Hepatocyte (in vitro differentiated cells): Measurements from ENCODE around the gene ARHGAP10. TPM values are rescaled to one million over a fixed set of nuclear protein-coding genes. Genes with fewer than 3 reads are reported as not detected.

ENCODE experiments used
- DNase-seq: peaks from one replicate; pipeline ENCODE4 v3.0.0-alpha.2; 2016; ENCODE audit warnings: low spot score
- H2AFZ ChIP-seq: fragments of 200-600 bp; sonication (generic); 2 replicates; pipeline ENCODE4 v1.6.0; 2016; ENCODE audit warnings: antibody characterized with exemption, mild to moderate bottlenecking
- H3K27ac ChIP-seq: fragments of 200-600 bp; sonication (generic); 2 replicates; pipeline ENCODE4 v1.5.1; 2016; ENCODE audit warnings: mild to moderate bottlenecking
- H3K27me3 ChIP-seq: fragments of 200-600 bp; sonication (generic); 2 replicates; pipeline ENCODE4 v1.6.1; 2016
- H3K36me3 ChIP-seq: fragments of 200-600 bp; sonication (generic); replicated peaks from 2 replicates; pipeline ENCODE4 v1.5.1; 2016; ENCODE audit warnings: low read depth; ENCODE audit not compliant: insufficient read depth
- H3K4me1 ChIP-seq: fragments of 200-600 bp; sonication (generic); 2 replicates; pipeline ENCODE4 v1.5.1; 2016; ENCODE audit warnings: mild to moderate bottlenecking, moderate library complexity; ENCODE audit not compliant: insufficient read depth
- H3K4me2 ChIP-seq: fragments of 200-600 bp; sonication (generic); 2 replicates; pipeline ENCODE4 v1.6.0; 2016
- H3K4me3 ChIP-seq: fragments of 200-600 bp; sonication (generic); 2 replicates; pipeline ENCODE4 v1.5.1; 2016; ENCODE audit warnings: mild to moderate bottlenecking
- H3K79me2 ChIP-seq: fragments of 200-600 bp; sonication (generic); 2 replicates; pipeline ENCODE4 v1.6.0; 2017; ENCODE audit warnings: mild to moderate bottlenecking
- H3K9me2 ChIP-seq: fragments of 200-600 bp; sonication (generic); replicated peaks from 2 replicates; pipeline ENCODE4 v1.6.0; 2017; ENCODE audit warnings: mild to moderate bottlenecking; ENCODE audit not compliant: insufficient read depth
- H3K9me3 ChIP-seq: fragments of 200-600 bp; sonication (generic); 2 replicates; pipeline ENCODE4 v1.5.1; 2016; ENCODE audit warnings: low read depth, mild to moderate bottlenecking
- H4K20me1 ChIP-seq: fragments of 200-600 bp; sonication (generic); 2 replicates; pipeline ENCODE4 v1.6.0; 2016; ENCODE audit warnings: mild to moderate bottlenecking; ENCODE audit not compliant: insufficient read depth, poor library complexity, severe bottlenecking
- CTCF ChIP-seq: fragments of 200-600 bp; sonication (generic); IDR thresholded peaks from 2 replicates; pipeline ENCODE4 v1.5.1; 2016; ENCODE audit warnings: antibody characterized with exemption, mild to moderate bottlenecking; ENCODE audit not compliant: poor library complexity
- EZH2 ChIP-seq: fragments of 200-600 bp; sonication (generic); IDR thresholded peaks from 2 replicates; pipeline ENCODE4 v1.6.1; 2016; ENCODE audit warnings: antibody characterized with exemption, mild to moderate bottlenecking, borderline replicate concordance
- EZH2phosphoT487 ChIP-seq: fragments of 200-600 bp; sonication (generic); IDR thresholded peaks from one replicate; pipeline ENCODE4 v1.6.1; 2018; ENCODE audit warnings: antibody characterized with exemption, mild to moderate bottlenecking, low read depth, moderate library complexity; ENCODE audit not compliant: unreplicated experiment, severe bottlenecking
- WGBS: methylation state at CpG from one replicate; pipeline ENCODE4 v1.1.6; 2016; ENCODE audit warnings: low lambda C conversion rate; ENCODE audit errors: missing lambda C conversion rate; 5-methylcytosine and 5-hydroxymethylcytosine counted together
- polyA plus RNA-seq: library from polyadenylated mRNA; unstranded; fragments of >200 nt; fragmentation: Nextera tagmentation; extraction: Ambion mirVana; gene quantifications from 2 replicates; pipeline ENCODE4 v1.2.1, GENCODE V29; 2016
- total RNA-seq: library from RNA; depleted of rRNA; stranded (reverse); fragments of >200 nt; gene quantifications from 2 replicates; pipeline ENCODE4 v1.2.3, GENCODE V29; 2014

Gene ARHGAP10
- total and polyA plus RNA-seq, 2 experiments from 2014 or later = 16.8 to 23.4 TPM

GRCh38 chr4:147853706-147854105, 121.8 kb downstream of the ARHGAP10 start:
- no peaks in the 10 kb centered on the region for H4K20me1 ChIP-seq
- no peak overlapping the region for H3K4me2 ChIP-seq
- H3K79me2 ChIP-seq = peaks cover 5% of the 10 kb centered on the region
- no peaks in the 10 kb centered on the region for H3K36me3 ChIP-seq
- peaks cover 10% of the 10 kb centered on the region for H3K4me1 ChIP-seq
- no peak for DNase-seq
- no peaks in the 10 kb centered on the region for H3K9me3 ChIP-seq
- H2AFZ ChIP-seq = no peak overlapping the region
- no peak overlapping the region for H3K4me3 ChIP-seq
- whole genome bisulfite sequencing = 71% methylated on average over 2 of the region's 2 CpGs
- H3K27ac ChIP-seq = peak overlapping the region; percentile 40
- H3K27me3 ChIP-seq = no peaks in the 10 kb centered on the region
- no peaks in the 10 kb centered on the region for H3K9me2 ChIP-seq
- TF ChIP-seq EZH2 (no peak), EZH2phosphoT487 (no peak), CTCF (no peak)

- no peaks in the 10 kb centered on the region for H3K27me3 ChIP-seq
- no peak for DNase-seq
- H3K79me2 ChIP-seq = peaks cover 5% of the 10 kb centered on the region
- no peaks in the 10 kb centered on the region for H3K9me2 ChIP-seq
- peaks cover 6% of the 10 kb centered on the region for H3K4me1 ChIP-seq
- no peaks in the 10 kb centered on the region for H3K36me3 ChIP-seq
- no peak overlapping the region for H3K4me2 ChIP-seq
- 85% methylated on average over 3 of the region's 3 CpGs for WGBS
- H3K9me3 ChIP-seq = no peaks in the 10 kb centered on the region
- H2AFZ ChIP-seq = no peak overlapping the region
- H4K20me1 ChIP-seq = no peaks in the 10 kb centered on the region
- peak overlapping the region; percentile 40 for H3K27ac ChIP-seq
- TF ChIP-seq EZH2phosphoT487 (no peak), EZH2 (no peak), CTCF (no peak)
- no peak overlapping the region for H3K4me3 ChIP-seq
Measured at GRCh38 chr4:147854154-147854553, 122.3 kb downstream of the ARHGAP10 start.

GRCh38 chr4:147855571-147856009, 123.7 kb downstream of the ARHGAP10 start:
- no peak for DNase-seq
- TF ChIP-seq CTCF (no peak), EZH2phosphoT487 (no peak), EZH2 (no peak)
- H3K4me1 ChIP-seq = no peaks in the 10 kb centered on the region
- WGBS = 52% methylated on average over 1 of the region's 1 CpG
- no peaks in the 10 kb centered on the region for H3K9me2 ChIP-seq
- no peaks in the 10 kb centered on the region for H3K27me3 ChIP-seq
- no peak overlapping the region for H3K4me3 ChIP-seq
- no peaks in the 10 kb centered on the region for H3K36me3 ChIP-seq
- H2AFZ ChIP-seq = no peak overlapping the region
- no peaks in the 10 kb centered on the region for H4K20me1 ChIP-seq
- no peak overlapping the region for H3K4me2 ChIP-seq
- H3K9me3 ChIP-seq = no peaks in the 10 kb centered on the region
- H3K27ac ChIP-seq = no peak overlapping the region
- peaks cover 5% of the 10 kb centered on the region for H3K79me2 ChIP-seq

GRCh38 chr4:147860960-147861359, 129.1 kb downstream of the ARHGAP10 start:
- no peaks in the 10 kb centered on the region for H3K36me3 ChIP-seq
- H3K9me2 ChIP-seq = no peaks in the 10 kb centered on the region
- no peak overlapping the region for H3K4me3 ChIP-seq
- H2AFZ ChIP-seq = no peak overlapping the region
- no peaks in the 10 kb centered on the region for H3K4me1 ChIP-seq
- no peaks in the 10 kb centered on the region for H3K9me3 ChIP-seq
- H3K4me2 ChIP-seq = no peak overlapping the region
- no peaks in the 10 kb centered on the region for H4K20me1 ChIP-seq
- H3K79me2 ChIP-seq = peaks cover 3% of the 10 kb centered on the region
- DNase-seq = no peak
- 95% methylated on average over 13 of the region's 15 CpGs for WGBS
- TF ChIP-seq EZH2phosphoT487 = no peak
- TF ChIP-seq CTCF = no peak
- TF ChIP-seq EZH2 = no peak
- H3K27me3 ChIP-seq = no peaks in the 10 kb centered on the region
- H3K27ac ChIP-seq = no peak overlapping the region
